Globus pallidus (tissue), 1 donor: ENCODE measurements around the gene ARHGEF37.

Experiments used
- DNase-seq: peaks from one replicate; pipeline ENCODE4 v3.0.0-alpha.2; 2015; ENCODE audit warnings: low spot score

ARHGEF37 gene

GRCh38 chr5:149600932-149601331, 19.6 kb downstream of the ARHGEF37 start:
- no peak for DNase-seq

GRCh38 chr5:149603210-149603609, 21.9 kb downstream of the ARHGEF37 start:
- DNase-seq = no peak

- DNase-seq = no peak
Observed at GRCh38 chr5:149603920-149604319, 22.6 kb downstream of the ARHGEF37 start.

- no peak for DNase-seq
Observed at GRCh38 chr5:149604321-149604720, 23.0 kb downstream of the ARHGEF37 start.

- no peak for DNase-seq
Observed at GRCh38 chr5:149605354-149605997, 24.2 kb downstream of the ARHGEF37 start.

- no peak for DNase-seq
Observed at GRCh38 chr5:149605998-149606724, 24.9 kb downstream of the ARHGEF37 start.

- no peak for DNase-seq
Observed at GRCh38 chr5:149608936-149609545, 27.7 kb downstream of the ARHGEF37 start.

GRCh38 chr5:149609640-149610219, 28.4 kb downstream of the ARHGEF37 start:
- no peak for DNase-seq

- DNase-seq = no peak
Observed at GRCh38 chr5:149610589-149611255, 29.4 kb downstream of the ARHGEF37 start.

- no peak for DNase-seq
Observed at GRCh38 chr5:149611326-149611725, 30.0 kb downstream of the ARHGEF37 start.

GRCh38 chr5:149614034-149614907, 33.0 kb downstream of the ARHGEF37 start:
- no peak for DNase-seq

GRCh38 chr5:149615976-149616375, 34.7 kb downstream of the ARHGEF37 start:
- DNase-seq = no peak

GRCh38 chr5:149616727-149617285, 35.5 kb downstream of the ARHGEF37 start:
- DNase-seq = no peak

GRCh38 chr5:149617760-149618306, 36.5 kb downstream of the ARHGEF37 start:
- DNase-seq = no peak

- peak; percentile 52 for DNase-seq
Observed at GRCh38 chr5:149618581-149619248, 37.4 kb downstream of the ARHGEF37 start.

GRCh38 chr5:149621415-149622098, 40.3 kb downstream of the ARHGEF37 start:
- no peak for DNase-seq

GRCh38 chr5:149622466-149622865, 41.2 kb downstream of the ARHGEF37 start:
- DNase-seq = no peak

GRCh38 chr5:149623473-149623872, 42.2 kb downstream of the ARHGEF37 start:
- DNase-seq = no peak

- DNase-seq = no peak
Observed at GRCh38 chr5:149627070-149627469, 45.8 kb downstream of the ARHGEF37 start.

- DNase-seq = no peak
Observed at GRCh38 chr5:149628221-149628620, 46.9 kb downstream of the ARHGEF37 start.
